Measurements from ENCODE around the gene EML6. TPM values are rescaled to one million over a fixed set of nuclear protein-coding genes. Genes with fewer than 3 reads are reported as not detected.

The EML6 gene
- total RNA-seq, 4 donors from 2014 or later: 0.62 to 1.5 (median 1.1) TPM

DNA sequence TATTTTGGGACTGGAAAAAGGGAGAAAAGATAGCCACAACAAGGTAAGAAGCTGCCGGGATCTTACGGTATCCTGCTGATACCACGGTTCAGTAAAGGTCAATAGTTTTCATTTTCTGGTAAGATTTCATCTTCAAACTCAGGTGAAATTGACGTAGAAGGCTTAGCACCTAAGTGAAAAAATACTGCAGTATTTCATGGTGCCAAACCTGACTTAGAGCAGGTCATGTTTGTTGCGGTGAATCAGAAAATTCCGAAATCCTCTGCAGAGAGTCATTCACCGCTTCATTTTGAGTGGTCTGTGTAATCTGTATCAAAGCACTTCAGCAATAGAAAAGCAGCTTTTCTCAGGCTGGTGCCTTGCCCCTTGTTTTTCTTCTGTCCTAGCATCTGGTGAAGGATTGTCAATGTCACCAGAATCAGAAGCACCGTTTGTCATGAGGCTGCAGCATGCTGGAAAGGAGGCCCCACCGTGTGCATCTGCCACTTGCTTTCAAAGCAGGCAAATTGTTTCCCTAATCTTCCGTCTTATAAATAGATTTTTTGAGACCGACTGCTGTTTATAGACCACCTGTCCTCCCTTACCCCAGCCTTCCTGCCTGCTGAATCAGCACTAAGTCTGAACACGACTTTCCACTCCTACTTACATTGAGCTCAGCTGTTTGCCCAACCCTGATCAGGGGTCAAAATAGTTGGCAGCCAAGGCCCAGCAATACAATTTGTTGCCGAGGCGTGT lies 156.3 kb downstream of the EML6 start:
- Histone ChIP-seq H3K36me3 (no peaks in the 10 kb centered on the region), H3K27ac (no peak overlapping the region), H3K27me3 (no peaks in the 10 kb centered on the region), H3K4me1 (no peaks in the 10 kb centered on the region), H3K4me3 (no peak overlapping the region), H3K9me3 (no peaks in the 10 kb centered on the region)
- ATAC-seq: no peak
- no peak for TF ChIP-seq POLR2A (IDR thresholded peaks at IDR 0.05)
- TF ChIP-seq EP300 (IDR thresholded peaks at IDR 0.05): no peak
- TF ChIP-seq POLR2AphosphoS5 (IDR thresholded peaks at IDR 0.05): no peak
- no peak for TF ChIP-seq CTCF (IDR thresholded peaks at IDR 0.05)
- 71 to 72% methylated on average over 12 to 14 of the region's 14 CpGs for WGBS, 2 donors (ENCODE audit: low coverage in 1 of 2)

DNA sequence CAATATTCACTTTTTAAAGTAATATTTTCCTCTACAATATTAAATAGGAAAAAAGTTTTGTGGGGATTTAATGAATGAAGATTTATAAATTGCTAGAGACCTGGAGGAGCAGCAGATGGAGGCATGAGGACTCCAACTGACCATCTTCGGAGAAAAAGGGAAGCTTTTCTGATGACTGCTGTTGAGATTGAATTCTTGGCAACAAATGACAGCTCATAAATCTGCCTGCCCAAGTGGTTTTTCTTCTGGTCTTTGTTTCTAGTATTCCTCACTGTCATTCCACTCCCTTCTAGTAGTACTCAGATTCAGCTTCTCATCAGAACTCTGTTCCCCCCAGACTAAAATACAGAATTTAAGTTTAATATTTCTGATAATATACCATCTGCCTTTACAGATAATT lies 157.0 kb downstream of the EML6 start:
- H3K4me3 ChIP-seq: no peak overlapping the region
- no peaks in the 10 kb centered on the region for H3K27me3 ChIP-seq
- H3K9me3 ChIP-seq: no peaks in the 10 kb centered on the region
- TF ChIP-seq POLR2AphosphoS5 (IDR thresholded peaks at IDR 0.05) (no peak), CTCF (IDR thresholded peaks at IDR 0.05) (no peak), POLR2A (IDR thresholded peaks at IDR 0.05) (no peak), EP300 (IDR thresholded peaks at IDR 0.05) (no peak)
- ATAC-seq: no peak
- WGBS, 2 donors (ENCODE audit: low coverage in 1 of 2): 27 to 55% methylated on average over 1 of the region's 1 CpG
- H3K27ac ChIP-seq: no peak overlapping the region
- no peaks in the 10 kb centered on the region for H3K4me1 ChIP-seq
- no peaks in the 10 kb centered on the region for H3K36me3 ChIP-seq

DNA sequence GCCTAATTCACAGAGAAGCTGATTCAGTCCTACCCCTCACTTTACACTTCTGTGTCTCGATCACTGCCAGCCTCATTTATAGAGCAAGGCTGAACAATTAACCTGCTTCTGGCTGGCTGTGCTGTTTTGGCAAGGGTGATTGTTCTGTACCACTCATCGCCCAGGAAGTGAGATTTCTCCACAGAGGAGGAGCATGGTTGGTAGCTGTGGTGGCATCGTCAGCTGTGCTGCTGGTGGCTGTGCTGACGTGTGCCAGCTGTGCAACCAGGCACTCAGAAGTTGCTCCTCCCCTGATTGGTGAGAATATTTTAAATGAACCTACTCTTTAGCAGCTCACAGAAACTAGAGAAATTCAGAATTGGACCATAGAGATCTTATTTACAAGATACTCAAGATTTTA lies 158.3 kb downstream of the EML6 start:
- TF ChIP-seq EP300 (IDR thresholded peaks at IDR 0.05) (no peak), CTCF (IDR thresholded peaks at IDR 0.05) (no peak)
- no peaks in the 10 kb centered on the region for H3K27me3 ChIP-seq
- no peak overlapping the region for H3K27ac ChIP-seq
- ATAC-seq: no peak
- H3K9me3 ChIP-seq: no peaks in the 10 kb centered on the region
- H3K4me3 ChIP-seq: no peak overlapping the region
- H3K4me1 ChIP-seq: no peaks in the 10 kb centered on the region
- 80 to 93% methylated on average over 2 of the region's 4 CpGs for WGBS, 2 donors (ENCODE audit: low coverage in 1 of 2)
- H3K36me3 ChIP-seq: no peaks in the 10 kb centered on the region

DNA sequence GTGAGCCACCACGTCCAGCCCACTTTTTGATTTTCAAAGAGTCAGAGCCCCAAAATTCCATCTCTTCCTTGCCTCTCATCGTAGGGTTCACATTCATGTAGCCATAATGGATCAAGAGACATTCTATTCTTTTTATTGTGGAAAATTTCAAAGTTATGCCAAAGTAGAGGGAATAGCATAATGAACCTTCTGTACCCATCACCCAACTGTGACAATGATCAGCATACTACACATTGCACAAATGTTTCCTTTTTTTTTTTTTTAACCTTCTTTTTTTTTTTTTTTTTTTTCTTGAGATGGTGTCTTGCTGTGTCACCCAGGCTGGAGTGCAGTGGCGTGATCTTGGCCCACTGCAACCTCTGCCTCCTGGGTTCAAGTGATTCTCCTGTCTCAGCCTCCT lies 162.4 kb downstream of the EML6 start:
- Histone ChIP-seq H3K4me3 (no peak overlapping the region), H3K27ac (no peak overlapping the region), H3K27me3 (no peaks in the 10 kb centered on the region), H3K36me3 (no peaks in the 10 kb centered on the region), H3K9me3 (no peaks in the 10 kb centered on the region), H3K4me1 (no peaks in the 10 kb centered on the region)
- 83 to 96% methylated on average over 2 to 3 of the region's 3 CpGs for WGBS, 2 donors (ENCODE audit: low coverage in 1 of 2)
- TF ChIP-seq POLR2AphosphoS5 (IDR thresholded peaks at IDR 0.05) (no peak), CTCF (IDR thresholded peaks at IDR 0.05) (no peak), EP300 (IDR thresholded peaks at IDR 0.05) (no peak), POLR2A (IDR thresholded peaks at IDR 0.05) (no peak)
- no peak for ATAC-seq

DNA sequence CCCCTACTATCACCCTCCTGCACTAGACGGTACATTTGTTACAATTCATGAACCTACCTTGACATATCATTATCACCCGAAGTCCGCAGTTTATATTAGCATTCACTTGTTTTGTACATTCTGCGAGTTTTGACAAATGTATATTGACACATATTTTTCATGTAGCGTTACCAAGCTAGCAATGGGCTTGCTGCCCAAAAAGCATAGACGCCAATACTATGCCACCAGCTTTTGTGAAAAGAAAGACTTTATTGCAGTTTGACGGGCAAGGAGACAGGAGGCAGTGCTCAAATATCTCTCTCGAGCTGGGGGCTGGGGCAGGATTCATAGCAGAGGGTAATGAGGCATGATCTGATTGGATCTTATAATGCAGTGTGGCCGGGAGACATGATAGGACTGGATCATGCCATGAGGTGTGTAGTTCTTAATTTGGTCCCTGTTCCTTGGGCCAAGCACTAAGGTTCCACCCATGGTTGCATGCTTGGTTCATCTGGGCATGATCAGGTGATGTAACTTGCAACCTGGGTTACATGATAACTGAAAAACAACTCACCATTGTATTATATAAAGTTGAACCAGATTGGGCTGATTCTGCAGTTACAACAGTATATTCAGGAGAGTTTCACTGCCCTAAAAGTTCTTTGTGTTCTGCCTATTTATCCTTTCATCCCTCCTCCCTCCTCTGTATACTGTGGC lies 164.5 kb downstream of the EML6 start:
- Histone ChIP-seq H3K27me3 (no peaks in the 10 kb centered on the region), H3K27ac (no peak overlapping the region), H3K4me1 (no peaks in the 10 kb centered on the region), H3K4me3 (no peak overlapping the region), H3K9me3 (no peaks in the 10 kb centered on the region), H3K36me3 (no peaks in the 10 kb centered on the region)
- no peak for ATAC-seq
- TF ChIP-seq POLR2A (IDR thresholded peaks at IDR 0.05) (no peak), POLR2AphosphoS5 (IDR thresholded peaks at IDR 0.05) (no peak), CTCF (IDR thresholded peaks at IDR 0.05) (no peak), EP300 (IDR thresholded peaks at IDR 0.05) (no peak)
- WGBS, 2 donors (ENCODE audit: low coverage in 1 of 2): 80 to 88% methylated on average over 8 to 9 of the region's 9 CpGs

All from gastroesophageal sphincter (tissue), 4 donors.